Measurements from ENCODE around the gene EXOC4. TPM values are rescaled to one million over a fixed set of nuclear protein-coding genes. Genes with fewer than 3 reads are reported as not detected.

EXOC4 gene
- total RNA-seq, 4 donors from 2014 or later = 30.7 to 62.4 (median 40.4) TPM

DNA sequence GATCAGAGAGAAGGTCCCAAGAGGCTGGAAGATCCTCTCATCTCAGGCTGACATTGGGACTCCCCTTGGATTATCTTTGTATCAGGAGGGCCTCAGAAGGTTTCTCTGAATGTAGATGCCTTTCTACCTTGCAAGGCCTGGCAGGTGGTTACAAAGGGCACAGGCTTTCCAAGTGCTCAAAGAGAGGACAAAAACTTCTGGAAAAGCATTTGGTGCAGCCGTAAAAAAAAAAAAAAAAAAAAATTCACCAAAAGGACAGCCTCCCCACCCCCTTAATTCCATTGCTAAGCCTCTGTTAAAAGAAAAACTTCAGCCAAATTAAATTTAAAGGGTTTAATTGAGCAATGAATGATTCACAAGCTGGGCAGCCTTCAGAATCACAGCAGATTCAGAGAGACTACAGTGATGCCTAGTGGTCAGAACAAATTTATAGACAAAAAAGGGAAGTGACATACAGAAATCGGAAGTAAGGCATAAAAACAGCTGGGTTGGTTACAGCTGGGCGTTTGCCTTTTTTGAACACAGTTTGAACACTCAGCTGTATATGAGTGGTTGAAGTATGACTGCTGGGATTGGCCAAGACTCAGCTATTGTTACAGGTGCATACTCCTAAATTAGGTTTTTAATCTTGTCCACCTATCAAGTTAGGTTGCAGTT is 831.7 kb downstream of the EXOC4 start:
- WGBS, 2 donors = 44 to 69% methylated on average over 3 of the region's 3 CpGs
- Histone ChIP-seq H3K4me1 (no peaks in the 10 kb centered on the region), H3K9me3 (peaks cover 0 to 24% (median 0%) of the 10 kb centered on the region in 3 donors), H3K36me3 (no peaks in the 10 kb centered on the region), H3K27ac (peak overlapping the region in 1 of 4 donors; percentile 25), H3K27me3 (no peaks in the 10 kb centered on the region), H3K4me3 (no peak overlapping the region)
- TF ChIP-seq CTCF (IDR thresholded peaks at IDR 0.05) (no peak), POLR2A (IDR thresholded peaks at IDR 0.05) (no peak)
- DNase-seq = no peak
- intact Hi-C loops (cut with DNase I) = no loop called here

- DNase-seq = no peak
- Histone ChIP-seq H3K27me3 (no peaks in the 10 kb centered on the region), H3K9me3 (peaks cover 0 to 30% (median 0%) of the 10 kb centered on the region in 3 donors), H3K4me1 (no peaks in the 10 kb centered on the region), H3K36me3 (no peaks in the 10 kb centered on the region), H3K4me3 (no peak overlapping the region), H3K27ac (no peak overlapping the region)
- TF ChIP-seq CTCF (IDR thresholded peaks at IDR 0.05) (no peak), POLR2A (IDR thresholded peaks at IDR 0.05) (no peak)
- intact Hi-C loops (cut with DNase I) = no loop called here
Measured at GRCh38 chr7:134085311-134085710, 832.4 kb downstream of the EXOC4 start.

GRCh38 chr7:134086998-134087735 is 834.3 kb downstream of the EXOC4 start:
- H3K4me3 ChIP-seq = no peak overlapping the region
- no peaks in the 10 kb centered on the region for H3K4me1 ChIP-seq
- intact Hi-C loops (cut with DNase I) = no loop called here
- no peak for TF ChIP-seq CTCF (IDR thresholded peaks at IDR 0.05)
- WGBS, 2 donors = 78 to 87% methylated on average over 2 of the region's 2 CpGs
- H3K27me3 ChIP-seq = no peaks in the 10 kb centered on the region
- no peak overlapping the region for H3K27ac ChIP-seq
- H3K36me3 ChIP-seq = no peaks in the 10 kb centered on the region
- no peak for DNase-seq
- H3K9me3 ChIP-seq = peaks cover 0 to 38% (median 0%) of the 10 kb centered on the region in 3 donors

DNA sequence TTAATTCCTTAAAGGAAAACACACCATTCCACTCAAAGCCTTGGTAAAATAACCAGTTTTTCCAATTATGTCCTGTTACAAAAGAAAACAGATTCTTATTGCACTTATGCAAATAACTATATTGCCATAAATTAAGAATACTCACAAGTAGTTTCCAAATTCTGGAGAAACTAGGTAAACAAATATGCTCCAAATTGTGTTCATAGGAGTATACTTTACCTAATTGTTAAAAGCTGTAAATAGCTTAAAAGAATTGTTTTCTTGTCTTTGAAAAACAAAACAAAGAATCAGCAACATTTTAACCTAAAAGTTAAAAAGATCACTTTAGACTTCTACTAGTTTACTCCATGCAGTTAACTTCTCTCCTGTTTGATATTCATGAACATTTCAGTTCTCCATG is 835.3 kb downstream of the EXOC4 start:
- Histone ChIP-seq H3K36me3 (no peaks in the 10 kb centered on the region), H3K4me1 (no peaks in the 10 kb centered on the region), H3K4me3 (no peak overlapping the region), H3K9me3 (peaks cover 0 to 38% (median 2%) of the 10 kb centered on the region in 3 donors), H3K27ac (no peak overlapping the region), H3K27me3 (no peaks in the 10 kb centered on the region)
- intact Hi-C loops (cut with DNase I) = no loop called here
- no peak for DNase-seq
- TF ChIP-seq POLR2A (IDR thresholded peaks at IDR 0.05) (no peak), CTCF (IDR thresholded peaks at IDR 0.05) (no peak)

DNA sequence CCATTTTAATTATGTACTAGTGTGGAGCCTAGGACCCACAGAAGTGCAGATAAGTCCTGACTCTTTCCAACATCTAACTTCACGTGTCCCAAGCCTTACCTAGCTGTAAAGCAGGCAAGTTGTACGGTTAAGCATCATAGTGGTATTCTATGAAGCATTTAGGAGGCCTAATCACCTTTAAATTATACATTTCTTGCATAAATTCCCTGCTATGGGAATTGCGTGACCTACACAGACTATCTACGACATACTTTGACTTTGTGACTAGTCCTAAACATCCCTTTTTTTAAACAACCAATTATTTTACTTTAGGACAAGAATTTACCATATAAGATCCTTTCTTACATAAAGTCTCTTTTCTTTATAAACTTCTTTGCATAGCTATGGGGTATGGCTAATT is 836.6 kb downstream of the EXOC4 start:
- H3K4me1 ChIP-seq = no peaks in the 10 kb centered on the region
- WGBS, 2 donors = 73 to 74% methylated on average over 4 of the region's 4 CpGs

More for the DNA sequence above, 836.6 kb downstream of the EXOC4 start:
- H3K9me3 ChIP-seq = peaks cover 0 to 38% (median 2%) of the 10 kb centered on the region in 3 donors
- H3K27me3 ChIP-seq = no peaks in the 10 kb centered on the region
- intact Hi-C loops (cut with DNase I) = no loop called here
- DNase-seq = no peak
- TF ChIP-seq CTCF (IDR thresholded peaks at IDR 0.05) = no peak
- H3K36me3 ChIP-seq = no peaks in the 10 kb centered on the region
- H3K27ac ChIP-seq = no peak overlapping the region
- no peak overlapping the region for H3K4me3 ChIP-seq
